ENCODE results near the gene PTGFR.

Gene PTGFR, protein sequence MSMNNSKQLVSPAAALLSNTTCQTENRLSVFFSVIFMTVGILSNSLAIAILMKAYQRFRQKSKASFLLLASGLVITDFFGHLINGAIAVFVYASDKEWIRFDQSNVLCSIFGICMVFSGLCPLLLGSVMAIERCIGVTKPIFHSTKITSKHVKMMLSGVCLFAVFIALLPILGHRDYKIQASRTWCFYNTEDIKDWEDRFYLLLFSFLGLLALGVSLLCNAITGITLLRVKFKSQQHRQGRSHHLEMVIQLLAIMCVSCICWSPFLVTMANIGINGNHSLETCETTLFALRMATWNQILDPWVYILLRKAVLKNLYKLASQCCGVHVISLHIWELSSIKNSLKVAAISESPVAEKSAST

DNA sequence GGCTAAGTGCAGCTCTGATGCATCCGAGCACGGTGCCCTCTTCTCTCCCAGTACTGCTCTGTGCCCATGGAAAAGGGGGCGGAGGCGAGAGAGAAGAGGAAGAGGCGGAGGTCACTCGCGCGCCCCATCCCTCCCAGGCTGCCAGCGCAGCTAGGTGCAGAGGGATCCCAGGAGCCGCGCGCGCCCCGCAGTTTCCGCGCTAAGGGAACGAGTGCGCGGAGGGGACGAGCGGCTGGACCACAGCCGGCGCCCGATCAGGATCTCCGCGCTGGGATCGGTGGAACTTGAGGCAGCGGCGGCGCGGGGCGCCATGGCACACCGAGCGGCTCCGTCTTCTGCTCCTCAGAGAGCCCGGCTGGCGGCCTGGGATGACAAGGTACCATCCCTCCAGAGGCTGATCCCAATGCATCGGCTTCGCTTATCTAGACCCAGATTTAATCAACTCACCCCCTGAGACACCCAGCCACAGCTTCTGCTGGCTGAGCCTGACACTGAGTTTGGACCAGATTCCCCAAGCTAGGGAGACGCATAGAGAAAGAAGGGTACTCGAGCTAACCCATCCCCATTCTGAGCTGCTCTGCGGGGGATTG is at the start of gene PTGFR:
Gene PTGFR, plus strand, starts transcription at position 114 of the 590 bp plus-strand sequence. CDS start 1,770 bp downstream, outside the sequence.
- peak; percentile 19 for DNase-seq

DNA sequence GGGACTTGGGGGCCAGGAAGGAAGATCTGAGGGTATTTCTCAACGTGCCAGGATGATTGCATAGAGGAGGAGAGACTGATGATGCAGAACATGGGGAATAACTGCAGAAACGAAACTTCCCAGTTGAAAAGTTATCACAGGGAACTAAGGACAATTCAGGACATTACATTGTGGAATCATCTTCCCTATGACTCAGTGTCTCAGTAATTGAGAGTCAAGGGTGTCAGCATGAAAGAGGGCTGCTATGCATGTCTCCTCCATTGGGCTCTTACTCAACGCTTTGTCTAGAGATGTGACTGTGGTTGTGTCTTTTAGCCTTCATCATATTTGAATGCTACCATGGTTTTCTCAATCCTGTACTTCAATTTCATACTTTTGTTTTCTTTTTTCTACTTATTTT is 48.9 kb upstream of the PTGFR start:
- DNase-seq = no peak

DNA sequence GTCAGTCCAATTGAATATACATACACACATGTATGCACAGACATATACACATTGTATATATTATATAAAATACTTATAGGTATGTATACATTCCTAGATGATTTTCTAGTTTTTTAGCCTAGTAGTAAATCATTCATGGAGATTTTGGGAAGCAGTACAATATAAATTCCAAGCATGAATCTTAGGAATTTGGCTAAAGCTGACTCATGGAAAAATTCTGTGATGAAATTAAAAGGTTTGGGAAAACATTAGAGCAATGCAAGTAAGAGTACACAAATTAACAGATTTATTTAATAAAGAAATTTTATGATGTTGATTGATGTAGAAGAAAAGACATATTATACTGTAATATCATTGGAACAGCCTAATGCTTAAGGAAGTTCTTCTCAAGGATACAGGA is 43.7 kb upstream of the PTGFR start:
- no peak for DNase-seq

DNA sequence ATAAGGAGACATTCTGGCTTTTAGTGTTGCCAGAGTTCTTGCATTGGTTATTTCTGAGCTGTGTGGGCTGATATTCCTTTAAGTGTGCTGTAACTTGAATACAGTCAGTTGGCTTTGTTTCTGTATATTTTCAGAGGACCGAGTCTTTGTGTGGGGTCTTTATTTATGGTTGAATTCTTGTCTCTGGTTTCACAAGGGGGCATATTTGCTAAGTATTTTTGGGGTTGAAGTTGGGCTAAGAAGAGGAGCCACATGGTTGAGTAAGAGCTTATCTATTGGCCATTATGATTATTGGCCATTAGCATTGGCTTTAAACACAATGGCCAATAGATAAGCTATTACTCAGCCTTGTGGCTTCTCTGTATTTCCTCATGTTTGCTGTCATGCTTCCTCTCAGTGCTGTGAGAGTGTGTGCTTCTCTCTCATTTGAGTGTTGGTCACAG is 26.3 kb upstream of the PTGFR start:
- DNase-seq = no peak

DNA sequence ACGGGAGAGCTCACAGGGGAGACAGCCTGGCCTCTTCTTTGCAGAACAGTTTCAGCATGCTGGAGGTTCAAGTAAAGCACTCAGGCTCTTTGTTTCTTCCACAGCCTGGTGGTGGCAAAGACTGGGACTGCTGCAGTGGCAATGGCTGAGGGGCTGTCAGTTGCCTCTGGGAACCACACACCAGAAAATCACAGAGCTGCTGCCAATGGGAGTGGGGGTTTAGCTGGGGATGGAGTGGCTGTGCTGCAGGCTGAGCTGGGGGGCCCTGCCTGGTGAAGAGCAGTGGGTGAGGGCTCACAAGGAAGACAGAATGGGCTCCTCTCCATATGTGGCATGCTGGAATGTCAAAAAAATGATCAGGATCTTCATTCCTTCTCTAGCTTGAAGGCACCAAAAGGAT is 25.6 kb upstream of the PTGFR start:
- DNase-seq = no peak

DNA sequence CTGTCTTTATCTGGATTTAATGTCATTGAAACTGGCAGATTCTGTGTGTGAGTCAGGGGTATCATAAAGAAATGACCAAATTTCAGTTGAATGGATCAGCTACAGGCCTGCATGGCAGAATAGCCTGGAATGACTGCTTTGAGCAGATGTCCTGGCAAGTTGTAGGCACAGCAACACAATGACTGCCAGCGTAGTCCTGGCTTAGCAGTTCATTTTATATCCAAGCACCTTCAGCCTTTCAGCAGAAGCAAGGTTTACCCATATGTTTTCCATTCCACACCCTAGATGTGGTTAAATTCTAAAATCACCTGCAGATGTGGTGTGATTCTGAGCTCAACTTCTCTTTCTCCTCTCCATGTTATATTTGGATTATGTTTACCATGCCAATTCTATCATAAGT is 22.3 kb upstream of the PTGFR start:
- no peak for DNase-seq

DNA sequence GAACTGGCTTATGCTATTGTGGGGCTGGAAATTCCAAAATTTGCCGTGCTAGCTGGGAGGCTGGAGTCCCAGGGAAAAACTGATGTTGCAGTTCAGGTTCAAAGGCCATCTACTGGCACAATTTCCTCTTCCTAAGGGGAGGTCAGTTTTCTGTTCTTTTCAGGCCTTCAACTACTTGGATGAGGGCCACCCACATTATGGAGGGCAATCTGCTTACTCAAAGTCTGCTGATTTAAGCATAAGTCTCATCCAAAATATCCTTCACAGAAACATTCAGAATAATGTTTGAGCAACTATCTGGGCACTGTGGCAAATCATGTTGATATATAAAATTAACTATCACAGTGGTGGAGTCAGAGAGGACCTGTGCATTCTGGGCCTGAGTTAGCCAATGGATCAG is 21.2 kb upstream of the PTGFR start:
- no peak for DNase-seq

DNA sequence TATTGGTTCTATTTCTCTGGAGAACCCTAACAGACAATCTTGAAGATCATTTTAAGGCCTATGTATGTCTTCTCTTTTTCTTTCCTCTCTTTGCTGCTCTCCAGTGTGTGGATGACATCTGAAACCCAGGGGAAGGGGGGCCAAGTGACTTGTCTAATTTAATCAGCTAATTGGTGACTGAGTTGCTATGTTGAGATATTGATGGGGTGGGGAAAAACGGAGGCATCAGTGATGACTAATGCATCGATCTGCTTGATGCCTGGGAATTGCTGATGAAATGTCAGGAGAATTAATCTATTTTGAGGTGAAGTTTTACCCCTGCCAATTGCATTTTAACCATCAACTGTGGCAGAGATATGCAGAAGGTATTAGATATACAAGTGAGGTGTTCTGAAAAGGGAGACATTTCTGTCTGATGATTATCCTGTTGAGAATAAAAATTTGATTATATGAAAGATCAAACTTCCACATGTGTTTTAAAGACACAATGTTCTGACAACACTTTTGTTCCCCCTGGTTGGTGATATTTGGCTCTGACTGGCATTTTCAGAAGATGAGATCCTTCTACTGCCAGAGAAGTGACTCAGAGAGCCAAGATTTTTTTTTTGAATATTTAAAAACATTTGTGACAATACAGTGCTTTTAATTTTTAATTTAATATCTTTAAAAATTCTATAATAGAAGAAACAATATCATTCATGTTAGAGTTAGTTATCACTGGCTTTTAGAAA is 18.7 kb upstream of the PTGFR start:
- no peak for DNase-seq

DNA sequence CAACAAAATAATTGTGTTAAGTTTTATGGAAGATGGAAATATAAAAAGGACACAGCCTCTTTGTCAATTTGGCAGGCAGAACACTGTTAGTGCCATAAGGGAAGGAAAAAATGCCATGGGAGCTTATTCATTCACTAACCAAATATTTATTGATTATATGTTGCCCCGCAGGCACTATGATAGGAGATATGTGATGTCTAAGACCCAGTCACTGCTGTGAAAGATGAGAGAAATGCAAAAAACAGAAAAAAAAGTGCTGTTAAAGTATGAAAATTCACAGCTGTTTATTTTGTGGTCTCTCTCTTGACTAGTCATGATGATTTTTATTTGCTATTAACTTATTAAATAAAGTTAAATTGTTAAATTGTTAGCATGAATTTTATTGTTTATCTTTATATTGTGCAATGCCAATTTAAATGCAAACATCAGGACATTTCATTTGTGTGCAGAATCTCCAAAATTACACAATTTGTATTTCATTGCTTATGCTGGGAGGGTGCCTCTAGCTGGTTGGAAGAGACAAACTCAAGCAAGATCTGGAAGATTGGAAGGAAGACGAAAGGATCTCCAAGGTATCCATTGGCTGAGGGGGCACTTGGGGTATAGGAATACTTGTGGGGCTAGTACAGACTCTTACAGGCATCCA is 17.8 kb upstream of the PTGFR start:
- DNase-seq = no peak

DNA sequence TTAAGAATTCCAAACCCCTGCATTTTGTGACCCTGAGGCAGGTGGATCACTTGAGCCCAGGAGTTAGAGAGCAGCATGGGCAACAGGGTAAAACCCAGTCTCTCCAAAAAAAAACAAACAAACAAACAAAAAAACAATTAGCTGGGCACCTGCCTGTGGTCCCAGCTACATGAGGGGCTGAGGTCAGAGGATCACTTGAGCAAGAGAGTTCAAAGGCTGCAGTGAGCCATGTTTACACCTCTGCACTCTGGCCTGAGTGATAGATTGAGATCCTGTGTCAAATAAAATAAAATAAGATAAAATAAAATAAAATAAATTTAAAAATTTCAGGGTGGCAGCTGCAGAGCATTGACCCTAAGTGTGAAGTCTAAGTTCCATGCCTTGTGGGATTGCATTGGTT is 16.7 kb upstream of the PTGFR start:
- no peak for DNase-seq

DNA sequence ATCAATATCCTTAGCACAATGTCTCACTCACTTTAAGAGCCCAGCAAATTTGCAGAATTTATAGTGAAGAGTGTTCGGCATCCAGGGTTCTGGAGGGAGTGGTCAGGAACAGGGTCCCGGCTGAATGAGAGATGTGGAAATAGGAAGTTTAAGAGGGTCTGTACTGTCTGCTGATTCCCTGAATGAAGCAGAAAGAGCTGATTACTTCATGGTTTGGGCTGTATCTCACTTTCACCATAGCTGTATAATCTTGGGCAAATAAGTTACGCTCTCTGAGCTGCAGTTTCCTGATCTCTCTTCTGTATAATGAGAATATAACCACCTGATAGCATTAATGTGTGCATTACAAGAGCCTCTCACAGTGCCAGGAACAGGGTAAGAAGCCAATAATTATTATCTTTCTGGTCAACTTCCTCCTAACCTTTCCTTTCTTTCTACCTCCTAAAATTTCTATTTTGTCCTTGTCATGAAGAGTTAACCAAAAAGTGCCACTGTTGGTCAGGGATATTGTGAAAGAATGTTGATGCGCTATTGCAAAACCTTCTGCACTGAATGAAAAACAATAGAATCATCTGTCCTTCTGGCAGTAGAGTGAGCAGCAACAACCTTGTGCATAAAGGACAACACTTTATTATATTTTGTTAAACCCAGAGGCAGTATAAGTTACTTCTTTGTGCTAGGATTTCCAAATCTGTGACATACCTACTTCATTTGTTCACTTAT is 14.7 kb upstream of the PTGFR start:
- DNase-seq = no peak

DNA sequence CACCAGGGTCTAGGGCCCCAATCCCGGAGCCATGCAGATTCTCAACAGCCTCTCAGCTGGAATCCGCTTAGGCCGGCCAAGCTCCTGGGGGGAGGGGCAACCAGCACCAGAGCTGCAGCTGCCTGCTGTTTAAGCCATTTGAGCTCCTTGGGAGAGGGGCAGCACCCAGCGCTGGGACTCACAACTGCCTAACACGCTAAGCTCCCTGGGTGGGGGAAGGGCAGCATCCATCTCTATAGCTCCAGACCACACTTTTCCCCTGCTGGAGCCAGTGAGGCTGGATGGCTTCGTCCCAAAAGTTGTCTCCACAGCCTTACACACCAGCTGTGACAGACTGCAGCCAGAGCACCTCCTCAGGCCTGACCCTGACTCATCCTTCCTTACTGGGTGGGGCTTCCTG is 6.9 kb upstream of the PTGFR start:
- no peak for DNase-seq

DNA sequence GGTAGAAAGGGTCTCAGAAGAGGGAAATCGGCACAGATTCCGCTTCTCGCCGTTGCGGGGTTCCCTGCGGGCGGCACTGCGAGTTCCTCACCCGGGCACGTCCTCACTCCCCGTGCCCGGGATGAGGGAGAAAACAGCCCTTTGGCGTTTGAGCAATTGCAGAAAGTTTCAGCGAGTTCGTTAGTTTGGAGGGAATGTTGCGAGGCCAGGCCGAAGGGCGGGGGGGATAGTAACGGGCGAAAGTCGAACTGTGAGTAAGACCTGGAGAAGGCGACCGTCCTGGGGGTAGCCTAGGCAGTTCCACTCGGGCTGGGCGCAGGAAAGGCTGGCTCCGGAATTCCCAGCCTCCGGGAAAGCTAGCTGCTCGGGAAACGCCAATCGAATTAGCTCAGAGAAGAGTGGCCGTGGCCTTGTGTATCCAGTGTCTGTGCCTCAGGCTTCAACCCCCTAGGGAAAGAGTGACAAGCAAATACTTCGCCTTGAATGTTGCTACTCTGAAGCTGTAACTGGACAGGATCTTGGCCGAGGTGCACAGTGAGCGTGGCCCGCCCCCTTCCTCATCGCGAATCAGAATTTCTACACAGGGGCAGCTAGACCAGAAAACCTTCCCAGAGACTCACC is 787 bp downstream of the PTGFR start:
- DNase-seq = no peak

DNA sequence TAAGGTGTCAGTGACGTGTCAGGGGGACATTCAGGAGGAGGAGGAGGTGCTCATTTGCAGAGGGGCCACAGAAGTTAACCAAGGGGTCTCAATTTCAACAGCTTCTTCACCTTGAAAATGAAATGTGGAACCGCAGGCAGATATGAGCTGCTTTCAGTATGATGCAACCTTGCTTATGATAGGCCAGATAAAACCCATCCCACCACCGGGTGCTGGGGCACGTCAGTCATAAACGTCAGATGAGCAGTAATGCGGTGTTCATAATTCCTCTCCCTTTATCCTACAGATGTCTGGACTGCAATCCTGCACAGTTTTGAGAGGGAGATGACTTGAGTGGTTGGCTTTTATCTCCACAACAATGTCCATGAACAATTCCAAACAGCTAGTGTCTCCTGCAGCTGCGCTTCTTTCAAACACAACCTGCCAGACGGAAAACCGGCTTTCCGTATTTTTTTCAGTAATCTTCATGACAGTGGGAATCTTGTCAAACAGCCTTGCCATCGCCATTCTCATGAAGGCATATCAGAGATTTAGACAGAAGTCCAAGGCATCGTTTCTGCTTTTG is 1.7 kb downstream of the PTGFR start:
- no peak for DNase-seq

DNA sequence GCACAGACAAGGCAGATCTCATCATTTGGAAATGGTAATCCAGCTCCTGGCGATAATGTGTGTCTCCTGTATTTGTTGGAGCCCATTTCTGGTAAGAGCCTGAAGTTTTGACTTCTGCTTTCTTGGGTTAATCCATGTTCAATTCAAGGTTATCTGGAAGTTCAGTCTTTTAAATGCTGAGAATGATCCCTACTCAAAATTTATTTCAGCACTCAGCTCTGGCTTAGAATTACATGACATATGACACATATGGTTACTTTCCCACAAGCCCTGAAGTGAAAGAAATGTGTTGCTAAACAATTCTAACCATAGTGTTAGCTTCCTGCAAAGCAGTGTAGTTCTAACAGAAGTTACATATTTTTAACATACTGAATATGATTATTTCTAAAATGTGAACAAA is 2.7 kb downstream of the PTGFR start:
- DNase-seq = no peak

DNA sequence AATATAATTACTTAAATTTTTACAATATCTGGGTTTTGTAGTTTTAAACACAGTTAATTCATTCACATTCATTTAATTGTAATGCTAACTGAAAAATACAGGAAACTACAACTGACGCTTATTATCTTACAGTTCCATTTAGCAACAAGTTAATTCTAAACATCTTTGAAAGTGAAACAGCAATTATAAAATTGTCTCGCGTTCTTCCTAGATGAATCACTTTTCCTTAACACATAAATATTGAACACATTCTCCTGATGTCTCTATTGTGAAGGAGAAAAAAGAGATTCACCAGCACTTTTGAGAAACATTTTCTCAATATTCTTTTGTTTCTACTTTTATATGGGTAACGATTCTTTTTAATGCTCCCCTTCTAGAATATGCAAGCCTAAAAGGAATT is 6.4 kb downstream of the PTGFR start:
- DNase-seq = no peak

DNA sequence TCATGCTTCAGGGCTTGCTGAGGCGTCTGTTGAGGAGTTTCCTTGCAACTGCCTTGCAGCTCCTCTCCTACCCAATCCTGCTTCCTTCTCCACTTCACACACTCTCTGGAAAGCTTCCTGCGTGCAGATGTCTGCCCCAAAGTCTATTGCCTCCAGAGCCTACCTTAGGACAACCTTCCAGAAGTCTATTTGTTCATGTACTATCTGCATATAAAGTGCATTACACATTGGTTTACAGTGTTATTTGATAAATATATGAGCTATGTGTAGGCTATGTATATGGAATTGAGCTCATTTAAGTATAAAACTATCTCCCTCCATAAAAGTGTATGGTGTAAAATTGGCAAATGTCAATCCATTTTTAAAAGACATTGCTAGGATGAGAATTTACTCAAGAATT is 9.8 kb downstream of the PTGFR start:
- no peak for DNase-seq

DNA sequence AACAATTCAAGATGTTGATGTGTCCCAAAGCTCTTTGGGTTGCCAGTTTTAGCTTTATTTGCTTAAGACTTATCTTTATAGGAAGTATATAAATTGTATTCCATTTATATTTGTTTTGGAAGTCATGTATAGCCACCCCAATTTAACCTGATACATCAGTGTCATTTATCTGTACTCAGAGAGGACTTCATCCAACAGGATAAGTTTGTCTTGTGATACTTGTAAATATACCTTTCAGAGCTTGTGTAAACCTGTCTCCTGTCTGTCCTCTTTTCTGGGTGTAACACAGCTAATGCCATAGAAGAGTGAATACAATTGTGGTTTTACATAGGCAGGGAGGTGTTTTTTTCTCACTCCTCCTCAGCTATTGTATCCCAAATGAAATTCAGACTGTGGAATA is 10.4 kb downstream of the PTGFR start:
- DNase-seq = no peak

DNA sequence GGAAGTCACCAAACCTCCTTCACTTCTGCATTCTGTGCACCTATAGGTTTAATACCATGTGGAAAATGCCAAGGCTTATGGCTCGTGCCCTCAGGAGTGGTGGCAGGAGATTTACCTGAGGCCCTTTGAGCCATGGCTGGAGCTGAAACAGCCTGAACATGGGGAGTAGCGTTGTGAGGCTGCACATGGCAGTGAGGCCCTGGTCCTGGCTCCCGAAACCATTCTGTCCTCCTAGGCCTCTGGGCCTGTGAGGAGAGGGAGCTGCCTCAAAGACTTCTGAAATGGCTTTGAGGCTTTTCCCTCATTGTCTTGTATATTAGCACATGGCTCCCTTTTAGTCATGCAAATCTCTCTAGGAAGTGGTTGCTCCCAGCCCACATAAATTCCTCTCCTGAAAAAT is 20.6 kb downstream of the PTGFR start:
- DNase-seq = no peak

DNA sequence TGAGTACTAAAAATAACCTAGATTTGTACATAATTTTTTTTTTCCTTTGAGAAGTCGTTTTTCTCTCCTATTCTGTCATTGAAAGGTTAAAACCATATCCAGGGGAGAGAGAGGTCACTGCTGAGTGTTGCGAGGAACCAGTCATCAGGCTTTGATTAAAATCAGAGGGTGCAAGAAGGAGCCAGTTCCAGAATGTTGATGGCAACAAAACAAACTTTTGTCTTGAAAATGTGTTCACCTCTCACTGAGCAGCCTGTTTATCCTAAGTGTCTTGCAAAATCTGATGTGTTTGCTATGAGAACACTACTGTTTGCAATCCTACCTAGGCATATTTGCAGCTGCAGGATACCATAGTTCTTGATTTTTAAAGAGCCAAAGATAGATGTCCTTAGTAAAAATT is 25.9 kb downstream of the PTGFR start:
- DNase-seq = no peak

DNA sequence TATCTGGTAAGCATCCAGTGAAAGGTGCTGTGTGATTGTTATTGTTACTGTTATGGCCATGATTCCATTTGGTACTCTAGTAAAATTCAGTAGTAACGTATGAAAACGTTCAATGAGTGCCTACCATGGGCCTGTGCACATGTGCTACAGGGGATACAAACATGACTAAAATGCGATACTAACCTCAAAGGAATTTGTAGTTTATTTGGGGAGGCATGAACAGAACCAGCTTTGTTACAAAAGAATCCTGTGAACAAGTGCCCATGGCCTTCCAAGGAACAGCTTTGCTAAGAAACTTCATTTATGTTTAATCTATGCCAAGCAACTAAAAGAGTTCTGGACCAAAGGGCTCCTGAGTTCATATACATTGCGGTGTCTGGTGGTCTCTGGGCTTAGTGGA is 28.7 kb downstream of the PTGFR start:
- DNase-seq = no peak

DNA sequence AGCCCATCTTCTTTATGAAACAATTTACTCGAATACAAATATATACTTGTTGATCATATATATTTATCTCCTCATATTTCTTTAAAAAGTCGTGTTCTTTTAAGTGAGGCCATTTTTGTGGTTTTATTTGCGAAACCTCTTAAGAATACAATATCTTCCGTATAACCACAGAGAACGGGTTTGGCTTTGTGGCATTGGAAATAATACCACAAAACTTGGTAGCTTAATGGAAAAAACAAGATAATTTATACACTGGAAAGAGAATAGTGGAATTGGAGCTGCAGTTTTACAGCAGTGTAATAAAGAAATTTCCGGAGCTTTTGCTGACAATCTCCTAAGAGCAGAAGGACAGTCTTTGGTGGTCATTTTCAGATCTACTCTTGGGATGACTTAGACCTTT is 29.4 kb downstream of the PTGFR start:
- DNase-seq = no peak

Measured in NCI-H748 treated with DMSO at 0.1 percent for 48 hours (cell line).